GM12892 (cell line): Measurements from ENCODE around the gene OMD.

Experiments used
- POLR2A ChIP-seq: IDR thresholded peaks from 2 replicates; pipeline ENCODE4 v1.6.1; 2011; ENCODE audit warnings: low read depth, low read length, control low read depth
- POLR2AphosphoS5 ChIP-seq: IDR thresholded peaks from 2 replicates; pipeline ENCODE4 v1.6.1; 2011; ENCODE audit warnings: low read depth, low read length, control low read depth

- TF ChIP-seq POLR2A, result no peak
- no peak for TF ChIP-seq POLR2AphosphoS5
These were observed 15.4 kb downstream of the OMD start for GRCh38 chr9:92408747-92409478.
